ENCODE measurements around the gene TRAF7. TPM values are rescaled to one million over a fixed set of nuclear protein-coding genes. Genes with fewer than 3 reads are reported as not detected.

Gene TRAF7
- total and polyA plus RNA-seq, 2 of the 13 experiments (the other 11 are each of a cell fraction or from before 2014, with no cell fraction given): 47.9 to 65.6 TPM

DNA sequence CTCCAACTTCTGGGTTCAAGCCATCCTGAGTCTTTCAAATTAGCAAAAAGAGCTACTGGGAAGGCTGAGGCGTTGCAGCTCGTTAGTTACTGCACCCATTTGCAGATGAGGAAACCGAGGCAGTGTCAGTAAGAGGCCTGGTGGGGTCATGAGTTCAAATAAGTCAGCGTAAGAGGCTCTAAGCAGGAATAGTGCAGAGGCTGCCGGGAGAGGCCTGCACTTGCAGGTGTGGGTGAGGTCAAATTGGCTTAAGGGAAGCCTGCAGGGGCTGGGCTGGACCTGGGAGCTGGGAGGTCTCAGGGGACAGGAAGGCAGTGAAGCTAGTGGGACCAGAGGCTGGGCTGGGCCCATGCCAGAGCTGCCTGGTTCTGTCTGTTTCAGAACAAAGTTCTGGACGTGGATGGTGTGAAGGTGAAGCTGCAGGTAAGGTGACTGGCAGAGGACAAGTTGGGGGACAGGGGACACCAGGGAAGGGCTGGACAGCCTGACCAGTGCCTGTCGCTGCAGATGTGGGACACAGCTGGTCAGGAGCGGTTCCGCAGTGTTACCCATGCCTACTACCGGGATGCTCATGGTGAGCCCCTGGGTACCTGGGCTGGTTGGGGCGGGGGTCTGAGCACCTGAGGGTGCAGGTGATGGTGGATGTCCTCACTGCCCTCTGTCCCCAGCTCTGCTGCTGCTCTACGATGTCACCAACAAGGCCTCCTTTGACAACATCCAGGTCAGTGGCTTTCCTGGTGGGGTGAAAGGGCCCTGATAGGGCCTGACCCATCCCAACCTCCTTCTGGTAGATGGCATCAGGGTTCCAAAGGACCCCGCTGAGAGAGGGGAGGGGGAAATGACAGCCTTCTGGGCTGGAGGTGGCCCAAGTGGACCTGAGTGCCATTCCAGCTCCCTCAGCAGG, 4.1 kb upstream of the TRAF7 start (continued):
- TF ChIP-seq ZFP90 (CRISPR knock-in tag; IDR thresholded peaks at IDR 0.05; ENCODE audit: borderline replicate concordance) (0 out of 2 replicates have a peak, but pooled peaks have one; percentile 42), ZNF263 (CRISPR knock-in tag; IDR thresholded peaks at IDR 0.05) (0 out of 2 replicates have a peak, but pooled peaks have one; percentile 32), POLR2AphosphoS2 (IDR thresholded peaks at IDR 0.05; ENCODE audit: low read depth, low read length) (0 out of 2 replicates have a peak, but pooled peaks have one; percentile 32), JDP2 (CRISPR knock-in tag; IDR thresholded peaks at IDR 0.05; ENCODE audit: borderline replicate concordance) (no peak)
- TF ChIP-seq, protein P1, sequence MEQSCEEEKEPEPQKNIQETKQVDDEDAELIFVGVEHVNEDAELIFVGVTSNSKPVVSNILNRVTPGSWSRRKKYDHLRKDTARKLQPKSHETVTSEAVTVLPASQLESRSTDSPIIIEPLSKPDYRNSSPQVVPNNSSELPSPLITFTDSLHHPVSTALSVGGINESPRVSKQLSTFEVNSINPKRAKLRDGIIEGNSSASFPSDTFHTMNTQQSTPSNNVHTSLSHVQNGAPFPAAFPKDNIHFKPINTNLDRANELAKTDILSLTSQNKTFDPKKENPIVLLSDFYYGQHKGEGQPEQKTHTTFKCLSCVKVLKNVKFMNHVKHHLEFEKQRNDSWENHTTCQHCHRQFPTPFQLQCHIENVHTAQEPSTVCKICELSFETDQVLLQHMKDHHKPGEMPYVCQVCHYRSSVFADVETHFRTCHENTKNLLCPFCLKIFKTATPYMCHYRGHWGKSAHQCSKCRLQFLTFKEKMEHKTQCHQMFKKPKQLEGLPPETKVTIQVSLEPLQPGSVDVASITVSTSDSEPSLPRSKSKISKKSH (CRISPR knock-in tag; IDR thresholded peaks at IDR 0.05; ENCODE audit: borderline replicate concordance): no peak

DNA sequence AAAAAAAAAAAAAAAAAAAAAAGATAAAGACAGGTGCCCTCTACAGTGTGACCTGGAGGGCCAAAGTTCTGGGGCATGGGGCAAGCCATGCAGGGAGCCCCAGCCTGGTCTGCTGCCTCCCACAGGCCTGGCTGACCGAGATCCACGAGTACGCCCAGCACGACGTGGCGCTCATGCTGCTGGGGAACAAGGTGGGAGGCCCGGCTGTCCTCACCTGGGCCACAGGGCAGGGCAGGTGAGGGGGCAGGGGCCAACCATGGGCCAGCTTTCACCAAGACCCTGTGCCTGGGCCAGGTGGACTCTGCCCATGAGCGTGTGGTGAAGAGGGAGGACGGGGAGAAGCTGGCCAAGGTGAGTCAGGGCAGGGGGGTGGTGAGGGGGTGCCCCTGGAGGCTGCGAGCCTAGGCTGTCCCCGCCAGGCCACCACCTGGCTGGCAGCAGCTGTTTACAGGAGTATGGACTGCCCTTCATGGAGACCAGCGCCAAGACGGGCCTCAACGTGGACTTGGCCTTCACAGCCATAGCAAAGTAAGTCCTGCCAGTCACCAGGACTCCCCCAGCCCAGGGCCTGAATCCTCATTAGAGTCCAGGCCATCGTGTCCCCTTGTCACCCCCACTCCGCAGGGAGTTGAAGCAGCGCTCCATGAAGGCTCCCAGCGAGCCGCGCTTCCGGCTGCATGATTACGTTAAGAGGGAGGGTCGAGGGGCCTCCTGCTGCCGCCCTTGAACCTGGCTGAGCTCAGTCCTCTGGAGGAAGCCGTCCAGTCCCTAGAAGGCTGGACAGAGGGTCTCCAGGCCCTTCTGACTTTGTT, 2.7 kb upstream of the TRAF7 start:
- no TSS peak for BruUV-seq (replicated peaks)
- CTCF ChIA-PET (ENCODE audit: low intra/inter-chr PET ratio, low total read pairs): no interaction called here
- WGBS (ENCODE audit: low lambda C conversion rate): 8% methylated on average over 8 of the region's 25 CpGs
- TF ChIP-seq TEAD2 (CRISPR knock-in tag; IDR thresholded peaks at IDR 0.05) (0 out of 2 replicates have a peak, but pooled peaks have one; percentile 47), POLR2A (IDR thresholded peaks at IDR 0.05; ENCODE audit: insufficient read depth in 1 of 2, low read depth in 2 of 2, low read length in 2 of 2) (peak; percentile 71 to 75), ARID2 (CRISPR knock-in tag; IDR thresholded peaks at IDR 0.05; ENCODE audit: borderline replicate concordance) (peak; percentile 38; the same call in 1 of the 2 replicates), ZC3H4 (CRISPR knock-in tag; IDR thresholded peaks at IDR 0.05; ENCODE audit: borderline replicate concordance) (peak; percentile 98; the same call in 1 of the 2 replicates), NR2C2 (CRISPR knock-in tag; IDR thresholded peaks at IDR 0.05; ENCODE audit: borderline replicate concordance) (peak; percentile 52), ZFP41 (CRISPR knock-in tag; IDR thresholded peaks at IDR 0.05; ENCODE audit: borderline replicate concordance) (0 out of 2 replicates have a peak, but pooled peaks have one; percentile 64), NCOA1 (CRISPR knock-in tag; IDR thresholded peaks at IDR 0.05) (no peak), ZNF782 (CRISPR knock-in tag; IDR thresholded peaks at IDR 0.05; ENCODE audit: borderline replicate concordance) (peak; percentile 54; the same call in 1 of the 2 replicates)
- TF ChIP-seq, protein P2, sequence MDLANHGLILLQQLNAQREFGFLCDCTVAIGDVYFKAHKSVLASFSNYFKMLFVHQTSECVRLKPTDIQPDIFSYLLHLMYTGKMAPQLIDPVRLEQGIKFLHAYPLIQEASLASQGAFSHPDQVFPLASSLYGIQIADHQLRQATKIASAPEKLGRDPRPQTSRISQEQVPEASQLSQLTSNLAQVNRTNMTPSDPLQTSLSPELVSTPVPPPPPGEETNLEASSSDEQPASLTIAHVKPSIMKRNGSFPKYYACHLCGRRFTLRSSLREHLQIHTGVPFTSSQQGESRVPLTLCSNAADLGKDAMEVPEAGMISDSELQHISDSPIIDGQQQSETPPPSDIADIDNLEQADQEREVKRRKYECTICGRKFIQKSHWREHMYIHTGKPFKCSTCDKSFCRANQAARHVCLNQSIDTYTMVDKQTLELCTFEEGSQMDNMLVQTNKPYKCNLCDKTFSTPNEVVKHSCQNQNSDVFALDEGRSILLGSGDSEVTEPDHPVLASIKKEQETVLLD (CRISPR knock-in tag; IDR thresholded peaks at IDR 0.05; ENCODE audit: low read depth): no peak
- TF ChIP-seq, protein P3, sequence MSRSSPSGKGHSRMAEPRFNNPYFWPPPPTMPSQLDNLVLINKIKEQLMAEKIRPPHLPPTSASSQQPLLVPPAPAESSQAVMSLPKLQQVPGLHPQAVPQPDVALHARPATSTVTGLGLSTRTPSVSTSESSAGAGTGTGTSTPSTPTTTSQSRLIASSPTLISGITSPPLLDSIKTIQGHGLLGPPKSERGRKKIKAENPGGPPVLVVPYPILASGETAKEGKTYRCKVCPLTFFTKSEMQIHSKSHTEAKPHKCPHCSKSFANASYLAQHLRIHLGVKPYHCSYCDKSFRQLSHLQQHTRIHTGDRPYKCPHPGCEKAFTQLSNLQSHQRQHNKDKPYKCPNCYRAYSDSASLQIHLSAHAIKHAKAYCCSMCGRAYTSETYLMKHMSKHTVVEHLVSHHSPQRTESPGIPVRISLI (CRISPR knock-in tag; IDR thresholded peaks at IDR 0.05; ENCODE audit: borderline replicate concordance): peak; percentile 84; the same call in 1 of the 2 replicates

More for the DNA sequence above, 2.7 kb upstream of the TRAF7 start:
- Histone ChIP-seq H3K79me2 (ENCODE audit: insufficient read depth, low read length) (peaks cover 45% of the 10 kb centered on the region), H3K4me1 (ENCODE audit: insufficient read depth, low read length) (peaks cover 69% of the 10 kb centered on the region), H3K36me3 (replicated peaks in 1 of 2; ENCODE audit: control insufficient read depth in 1 of 2, insufficient read depth in 2 of 2, low read length in 2 of 2) (peaks cover 0 to 11% of the 10 kb centered on the region in 2 experiments; a peak in 3 of 5 replicates), H3K4me2 (ENCODE audit: low read depth, low read length) (peak overlapping the region; percentile 97), H3K9ac (ENCODE audit: insufficient read depth, low read depth, low read length) (peak overlapping the region; percentile 99), H2AFZ (ENCODE audit: low read length) (no peak overlapping the region), H4K20me1 (ENCODE audit: insufficient read depth, low read length) (peaks cover 73% of the 10 kb centered on the region), H3K9me3 (ENCODE audit: low read length) (no peaks in the 10 kb centered on the region), H3K4me3 (replicated peaks in 1 of 3; ENCODE audit: insufficient read depth in 1 of 3, low read depth in 2 of 3, low read length in 3 of 3) (peak overlapping the region; percentile 88 to 99 (median 98)), H3K27me3 (ENCODE audit: control insufficient read depth in 1 of 2, insufficient read depth in 2 of 2, low read length in 2 of 2) (no peaks in the 10 kb centered on the region; a peak in 1 of 5 replicates), H3K27ac (ENCODE audit: extremely low read length, insufficient read depth, low read length) (peak overlapping the region; percentile 85)
- intact Hi-C loops (cut with micrococcal nuclease; ENCODE audit: unreplicated experiment): loop anchor here (1.0 kb wide), 1 partner anchor 130 kb away; no protein-coding TSS in a partner anchor
- ATAC-seq (no peak), FAIRE-seq (no peak), DNase-seq (ENCODE audit: low spot score) (peak; percentile 38)
- in situ Hi-C loops (cut with HindIII; ENCODE audit: extremely low pct_ligation_motif_present, low pct_unique_long_range_greater_than_20kb): no loop called here
- POLR2A ChIA-PET: interaction anchor here (0.6 to 6.6 kb wide), 12 partner anchors 10 to 192 kb away, joined by 3 to 79 read pairs (median 4); partner anchors contain the start of genes ECI1, PKD1 and RPS2
